HG03432 (cell line): Measurements from ENCODE around the gene MRPL41.
"Not testable (repeated sequence)": the region's sequence is repeated elsewhere in the genome, so short reads cannot be mapped to it uniquely, and the experiment has no call there.

Experiments used
- ATAC-seq: cut with Tn5 transposase; IDR thresholded peaks from one replicate; pipeline ENCODE4 v1.9.1; 2021; ENCODE audit warnings: mild to moderate bottlenecking, moderate library complexity; ENCODE audit not compliant: unreplicated experiment

MRPL41 gene

GRCh38 chr9:137550958-137551263, 768 bp upstream of the MRPL41 start:
- ATAC-seq: not testable (repeated sequence)

GRCh38 chr9:137552022-137552768, 516 bp downstream of the MRPL41 start:
- ATAC-seq: peak; percentile 33

- ATAC-seq: not testable (repeated sequence)
Measured at GRCh38 chr9:137553654-137554053, 2.0 kb downstream of the MRPL41 start.

GRCh38 chr9:137554349-137554748, 2.7 kb downstream of the MRPL41 start:
- ATAC-seq: no peak

- no peak for ATAC-seq
Measured at GRCh38 chr9:137555179-137555578, 3.5 kb downstream of the MRPL41 start.

GRCh38 chr9:137556069-137556838, 4.6 kb downstream of the MRPL41 start:
- no peak for ATAC-seq

- ATAC-seq: no peak
Measured at GRCh38 chr9:137558127-137558526, 6.4 kb downstream of the MRPL41 start.

- ATAC-seq: no peak
Measured at GRCh38 chr9:137564134-137564533, 12.5 kb downstream of the MRPL41 start.

- ATAC-seq: no peak
Measured at GRCh38 chr9:137564817-137565411, 13.2 kb downstream of the MRPL41 start.

- ATAC-seq: not testable (repeated sequence)
Measured at GRCh38 chr9:137568445-137568844, 16.8 kb downstream of the MRPL41 start.

GRCh38 chr9:137569609-137570203, 18.0 kb downstream of the MRPL41 start:
- no peak for ATAC-seq

- ATAC-seq: no peak
Measured at GRCh38 chr9:137570566-137570965, 18.9 kb downstream of the MRPL41 start.

GRCh38 chr9:137574192-137574591, 22.5 kb downstream of the MRPL41 start:
- ATAC-seq: no peak

- ATAC-seq: no peak
Measured at GRCh38 chr9:137575364-137575715, 23.7 kb downstream of the MRPL41 start.

GRCh38 chr9:137575716-137576411, 24.2 kb downstream of the MRPL41 start:
- ATAC-seq: no peak

GRCh38 chr9:137578518-137579258, 27.0 kb downstream of the MRPL41 start, which contains the start of gene DPH7:
Gene DPH7, minus strand, starts transcription at chr9:137578925. Its CDS starts 148 bp downstream, at chr9:137578777.
- ATAC-seq: peak; percentile 88

- ATAC-seq: no peak
Measured at GRCh38 chr9:137579259-137579604, 27.6 kb downstream of the MRPL41 start.

GRCh38 chr9:137580209-137580953, 28.7 kb downstream of the MRPL41 start:
- no peak for ATAC-seq

- ATAC-seq: no peak
Measured at GRCh38 chr9:137580954-137581322, 29.3 kb downstream of the MRPL41 start.
